Spleen (tissue), 7 donors: ENCODE data around the gene SEH1L.
"Not testable (repeated sequence)": the region's sequence is repeated elsewhere in the genome, so short reads cannot be mapped to it uniquely, and the experiment has no call there.

Source experiments
- POLR2A ChIP-seq, 3 donors: fragments of 450-650 bp; IDR thresholded peaks; one replicate each; pipeline ENCODE4 v1.5.1; 2017; ENCODE audit warnings: antibody characterized with exemption in 3 of 3, mild to moderate bottlenecking in 1 of 3
- TF ChIP-seq, protein P1 (sequence below), 11 experiments: fragments of 200-600 bp in 7 of 11; fragments of 450-650 bp in 4 of 11; sonication (generic) in 4 of 11; IDR thresholded peaks in 8 of 11; conservative IDR thresholded peaks in 3 of 11; 1 replicate in 7 of 11; 2 replicates in 4 of 11; pipeline versions ENCODE4 v1.4.0 to v1.8.0; 2016 to 2021; ENCODE audit warnings: antibody characterized with exemption in 11 of 11, inconsistent platforms in 4 of 11, mild to moderate bottlenecking in 1 of 11
- donor health status: DM: no; HTN: no; CAD: no; lungs with moderate emphysema.
- donor health status: DM: no; HTN: no; CAD: no.
- donor health status: DM: no; HTN: no; CAD: no.

DNA sequence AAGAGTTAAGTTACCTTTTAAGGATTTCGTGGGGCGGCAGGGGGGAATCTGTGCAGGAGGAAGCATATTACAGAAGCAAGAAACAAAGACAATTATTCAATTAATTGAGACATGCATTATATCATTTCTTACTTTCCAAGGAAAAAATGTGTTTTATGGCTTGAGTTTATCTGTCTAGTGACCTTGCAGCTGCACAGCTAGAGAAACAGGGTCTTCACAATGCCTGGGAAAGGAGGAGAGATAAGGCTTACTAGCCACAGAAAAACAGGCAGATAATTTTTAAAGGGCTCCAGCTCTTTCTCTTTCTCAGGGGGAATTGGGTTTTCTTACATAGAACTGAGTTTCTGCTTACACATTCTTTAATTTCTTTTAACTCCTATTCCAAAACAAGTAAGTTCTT, 49.5 kb downstream of the SEH1L start:
- TF ChIP-seq, protein P1, sequence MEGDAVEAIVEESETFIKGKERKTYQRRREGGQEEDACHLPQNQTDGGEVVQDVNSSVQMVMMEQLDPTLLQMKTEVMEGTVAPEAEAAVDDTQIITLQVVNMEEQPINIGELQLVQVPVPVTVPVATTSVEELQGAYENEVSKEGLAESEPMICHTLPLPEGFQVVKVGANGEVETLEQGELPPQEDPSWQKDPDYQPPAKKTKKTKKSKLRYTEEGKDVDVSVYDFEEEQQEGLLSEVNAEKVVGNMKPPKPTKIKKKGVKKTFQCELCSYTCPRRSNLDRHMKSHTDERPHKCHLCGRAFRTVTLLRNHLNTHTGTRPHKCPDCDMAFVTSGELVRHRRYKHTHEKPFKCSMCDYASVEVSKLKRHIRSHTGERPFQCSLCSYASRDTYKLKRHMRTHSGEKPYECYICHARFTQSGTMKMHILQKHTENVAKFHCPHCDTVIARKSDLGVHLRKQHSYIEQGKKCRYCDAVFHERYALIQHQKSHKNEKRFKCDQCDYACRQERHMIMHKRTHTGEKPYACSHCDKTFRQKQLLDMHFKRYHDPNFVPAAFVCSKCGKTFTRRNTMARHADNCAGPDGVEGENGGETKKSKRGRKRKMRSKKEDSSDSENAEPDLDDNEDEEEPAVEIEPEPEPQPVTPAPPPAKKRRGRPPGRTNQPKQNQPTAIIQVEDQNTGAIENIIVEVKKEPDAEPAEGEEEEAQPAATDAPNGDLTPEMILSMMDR (IDR thresholded peaks at IDR 0.05 in 8 of 11, conservative IDR thresholded peaks at IDR 0.05 in 3 of 11) = not testable (repeated sequence)
- TF ChIP-seq POLR2A (IDR thresholded peaks at IDR 0.05) = not testable (repeated sequence)
